BE2C (cell line): ENCODE data around the gene POU2F2.

Source experiments
- DNase-seq: peaks from one replicate; pipeline ENCODE4 v3.0.0-alpha.2; 2020
- H3K27me3 ChIP-seq: fragments of 250-450 bp; sonication (Bioruptor Pico); 2 replicates; pipeline ENCODE4 v1.5.1; 2020; ENCODE audit warnings: mild to moderate bottlenecking
- H3K36me3 ChIP-seq: fragments of 250-450 bp; sonication (Bioruptor Pico); 2 replicates; pipeline ENCODE4 v1.5.1; 2020; ENCODE audit warnings: mild to moderate bottlenecking
- H3K4me1 ChIP-seq: fragments of 250-450 bp; sonication (Bioruptor Pico); 2 replicates; pipeline ENCODE4 v1.5.1; 2020
- H3K4me3 ChIP-seq: 2 replicates; pipeline ENCODE4 v1.5.1; 2011; ENCODE audit warnings: low read depth, low read length
- H3K9me3 ChIP-seq: fragments of 250-450 bp; sonication (Bioruptor Pico); 2 replicates; pipeline ENCODE4 v1.5.1; 2020
- TF ChIP-seq, protein P1 (sequence below): IDR thresholded peaks from 2 replicates; pipeline ENCODE4 v1.5.1; 2012; ENCODE audit warnings: mild to moderate bottlenecking, low read depth, low read length

POU2F2 gene

DNA sequence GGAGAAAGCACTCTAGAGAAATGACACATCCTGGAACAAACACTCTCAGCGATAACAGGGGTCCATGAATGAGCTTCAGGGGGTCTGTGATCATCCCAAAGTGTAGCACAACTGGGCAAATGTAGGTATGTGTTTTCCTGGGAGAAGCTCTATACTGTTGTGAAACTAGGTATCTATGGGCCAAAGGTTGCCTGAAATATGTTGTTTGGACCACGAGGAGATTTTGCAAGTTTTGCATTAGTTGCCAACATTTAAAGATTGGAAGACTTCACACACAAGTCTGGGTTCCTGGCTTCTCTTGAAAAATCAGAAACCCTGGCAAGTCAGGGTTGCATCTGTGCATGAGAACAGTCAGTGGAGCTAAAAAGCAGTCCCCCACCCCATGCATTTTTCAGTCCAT lies 26.7 kb upstream of the POU2F2 start:
- TF ChIP-seq, protein P1, sequence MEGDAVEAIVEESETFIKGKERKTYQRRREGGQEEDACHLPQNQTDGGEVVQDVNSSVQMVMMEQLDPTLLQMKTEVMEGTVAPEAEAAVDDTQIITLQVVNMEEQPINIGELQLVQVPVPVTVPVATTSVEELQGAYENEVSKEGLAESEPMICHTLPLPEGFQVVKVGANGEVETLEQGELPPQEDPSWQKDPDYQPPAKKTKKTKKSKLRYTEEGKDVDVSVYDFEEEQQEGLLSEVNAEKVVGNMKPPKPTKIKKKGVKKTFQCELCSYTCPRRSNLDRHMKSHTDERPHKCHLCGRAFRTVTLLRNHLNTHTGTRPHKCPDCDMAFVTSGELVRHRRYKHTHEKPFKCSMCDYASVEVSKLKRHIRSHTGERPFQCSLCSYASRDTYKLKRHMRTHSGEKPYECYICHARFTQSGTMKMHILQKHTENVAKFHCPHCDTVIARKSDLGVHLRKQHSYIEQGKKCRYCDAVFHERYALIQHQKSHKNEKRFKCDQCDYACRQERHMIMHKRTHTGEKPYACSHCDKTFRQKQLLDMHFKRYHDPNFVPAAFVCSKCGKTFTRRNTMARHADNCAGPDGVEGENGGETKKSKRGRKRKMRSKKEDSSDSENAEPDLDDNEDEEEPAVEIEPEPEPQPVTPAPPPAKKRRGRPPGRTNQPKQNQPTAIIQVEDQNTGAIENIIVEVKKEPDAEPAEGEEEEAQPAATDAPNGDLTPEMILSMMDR = no peak
- Histone ChIP-seq H3K36me3 (no peaks in the 10 kb centered on the region), H3K4me1 (peaks cover 6% of the 10 kb centered on the region), H3K4me3 (no peak overlapping the region), H3K27me3 (no peaks in the 10 kb centered on the region), H3K9me3 (no peaks in the 10 kb centered on the region)
- no peak for DNase-seq

DNA sequence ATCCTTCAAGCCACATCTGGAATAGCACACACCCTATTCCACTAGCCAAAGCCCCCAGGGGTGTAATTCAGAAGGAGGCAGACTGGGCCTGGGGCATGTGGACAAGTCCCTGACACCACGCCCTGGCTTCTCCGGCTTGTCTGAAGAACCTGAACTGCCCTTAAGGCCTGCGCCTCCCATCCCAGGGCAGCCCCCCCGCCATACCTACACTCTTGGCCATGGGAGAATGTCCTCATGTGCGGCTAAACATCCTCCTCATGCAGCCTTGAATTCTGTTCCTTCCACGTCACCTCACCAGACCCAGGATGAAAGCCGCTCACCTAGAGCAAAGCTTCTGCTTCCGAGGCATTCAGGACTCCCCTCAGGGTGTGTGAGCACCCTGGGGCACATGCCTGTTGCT lies 24.3 kb upstream of the POU2F2 start:
- H3K4me3 ChIP-seq = no peak overlapping the region
- TF ChIP-seq, protein P1 = no peak
- peaks cover 11% of the 10 kb centered on the region for H3K4me1 ChIP-seq
- H3K27me3 ChIP-seq = no peaks in the 10 kb centered on the region
- DNase-seq = no peak
- no peaks in the 10 kb centered on the region for H3K36me3 ChIP-seq
- H3K9me3 ChIP-seq = no peaks in the 10 kb centered on the region

DNA sequence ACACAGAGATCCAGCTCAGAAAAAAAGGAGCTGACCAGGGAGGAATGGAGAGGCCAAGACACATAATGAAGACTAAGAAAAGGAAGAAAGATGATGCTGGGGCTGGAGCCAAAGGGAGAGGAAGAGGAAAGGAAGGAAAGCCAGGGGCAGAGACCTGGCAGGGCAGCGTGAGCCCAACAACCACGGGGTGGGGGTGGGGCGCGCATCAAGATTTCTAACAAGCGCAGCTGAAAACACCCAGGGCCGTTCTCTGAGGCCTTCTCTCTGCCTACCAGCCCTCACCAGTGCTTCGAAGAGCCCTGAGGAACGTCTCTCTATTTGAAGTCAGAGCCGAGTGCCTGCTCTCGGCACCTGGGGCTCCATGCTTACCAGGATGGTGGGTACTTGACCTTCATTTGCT lies 23.6 kb upstream of the POU2F2 start:
- no peaks in the 10 kb centered on the region for H3K27me3 ChIP-seq
- peaks cover 11% of the 10 kb centered on the region for H3K4me1 ChIP-seq
- DNase-seq = no peak
- no peaks in the 10 kb centered on the region for H3K36me3 ChIP-seq
- H3K4me3 ChIP-seq = no peak overlapping the region
- TF ChIP-seq, protein P1 = no peak
- no peaks in the 10 kb centered on the region for H3K9me3 ChIP-seq

DNA sequence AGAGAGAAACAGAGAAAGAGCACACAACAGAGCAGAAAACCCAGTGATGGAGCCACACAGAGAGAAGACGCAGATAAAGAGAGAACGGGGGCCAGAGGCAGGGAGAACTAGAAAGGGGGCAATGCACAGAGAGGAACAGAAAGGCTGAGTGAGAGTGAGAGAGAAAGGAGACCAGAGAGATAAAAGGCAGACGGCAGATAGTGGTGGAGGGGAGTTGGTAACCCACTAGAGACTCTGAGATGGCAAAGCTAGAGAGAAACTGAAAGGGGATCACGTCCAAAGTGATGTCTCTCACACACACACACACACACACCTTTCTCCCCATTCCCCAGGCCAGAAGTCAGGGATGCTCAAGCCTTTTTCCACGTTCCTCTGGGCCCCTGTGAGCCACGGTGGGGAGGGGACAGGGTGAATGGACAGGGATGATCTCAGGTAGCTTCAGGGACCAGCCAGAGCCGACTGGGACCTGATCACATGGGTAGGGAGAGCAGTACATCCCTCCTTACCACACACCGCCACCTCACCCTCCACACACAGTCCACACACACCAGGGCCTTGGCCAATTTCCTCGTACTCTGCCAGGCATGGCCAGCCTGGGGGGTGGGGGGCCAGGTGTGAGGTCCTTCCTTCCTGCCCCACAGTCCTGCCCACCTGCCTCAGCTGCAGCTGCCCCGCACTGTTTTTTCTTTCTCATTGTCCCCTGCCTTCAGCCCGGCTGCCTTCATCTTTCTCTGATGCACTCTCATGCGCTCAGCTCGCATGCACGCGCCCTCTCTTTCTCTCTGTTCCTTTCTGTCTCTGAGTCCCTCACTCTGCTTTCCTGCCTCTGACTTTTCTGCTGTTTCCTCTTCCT lies 22.5 kb upstream of the POU2F2 start:
- Histone ChIP-seq H3K4me1 (peaks cover 11% of the 10 kb centered on the region), H3K9me3 (no peaks in the 10 kb centered on the region), H3K27me3 (no peaks in the 10 kb centered on the region), H3K4me3 (no peak overlapping the region), H3K36me3 (no peaks in the 10 kb centered on the region)
- DNase-seq = no peak
- TF ChIP-seq, protein P1 = no peak

DNA sequence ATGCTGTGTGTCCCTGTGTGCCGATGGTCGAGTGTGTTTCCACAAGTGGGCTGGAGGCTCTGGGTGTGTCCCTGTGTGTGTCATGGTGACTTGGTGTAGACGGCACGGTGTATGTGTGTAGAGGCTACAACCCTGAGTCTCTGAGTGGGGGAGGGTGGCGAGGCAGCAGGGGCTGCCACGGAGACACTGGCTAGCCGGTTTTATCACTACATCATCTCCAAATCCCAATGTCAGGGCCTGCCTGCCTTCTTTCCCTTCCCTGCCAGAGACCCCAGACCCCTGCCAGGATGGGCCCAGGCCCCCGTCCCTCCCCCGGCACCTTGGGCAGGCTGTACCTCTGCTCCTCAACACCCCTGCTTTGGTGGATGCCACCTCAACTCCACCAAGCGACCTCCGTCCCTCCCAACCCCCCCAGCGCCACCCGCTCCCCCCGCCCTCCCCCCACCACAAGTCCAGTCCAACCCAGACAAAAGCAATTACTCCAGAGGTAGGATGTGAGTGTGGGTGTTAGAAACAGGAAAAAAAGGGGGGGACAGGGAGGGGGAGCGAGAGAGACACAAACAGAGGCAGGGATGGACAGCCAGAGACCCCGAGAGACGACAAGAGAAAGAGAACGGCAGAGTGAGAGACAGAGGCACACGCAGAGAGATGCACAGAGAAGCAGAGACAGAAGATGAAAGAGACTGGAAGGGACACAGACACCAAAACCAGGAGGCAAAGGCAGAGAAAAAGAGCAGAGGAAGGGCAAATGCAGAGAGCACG lies 21.6 kb upstream of the POU2F2 start:
- TF ChIP-seq, protein P1 = no peak
- no peaks in the 10 kb centered on the region for H3K27me3 ChIP-seq
- H3K9me3 ChIP-seq = no peaks in the 10 kb centered on the region
- DNase-seq = no peak
- peaks cover 11% of the 10 kb centered on the region for H3K4me1 ChIP-seq
- no peaks in the 10 kb centered on the region for H3K36me3 ChIP-seq
- no peak overlapping the region for H3K4me3 ChIP-seq
